ENCODE data around the gene UBR7.

UBR7 gene

DNA sequence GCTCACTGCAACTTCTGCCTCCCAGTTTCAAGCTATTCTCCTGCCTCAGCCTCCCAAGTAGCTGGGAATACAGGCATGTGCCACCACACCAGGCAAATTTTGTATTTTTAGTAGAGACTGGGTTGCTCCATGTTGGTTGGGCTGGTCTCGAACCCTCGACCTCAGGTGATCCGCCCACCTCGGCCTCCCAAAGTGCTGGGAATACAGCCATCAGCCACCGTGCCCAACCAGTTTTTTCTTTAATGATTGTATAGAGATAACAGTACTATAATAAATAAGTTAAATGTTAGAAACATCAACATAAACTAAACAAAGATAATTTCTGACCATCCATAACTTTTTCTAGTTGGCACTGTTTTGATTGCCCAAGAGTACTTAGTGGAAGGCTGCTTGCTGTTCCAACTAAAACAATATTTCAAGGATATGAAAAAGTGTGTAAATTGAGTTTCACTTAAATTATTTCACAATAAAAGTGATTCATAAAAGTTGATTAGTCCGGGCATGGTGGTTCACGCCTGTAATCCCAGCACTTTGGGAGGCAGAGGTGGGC lies 5.8 kb upstream of the UBR7 start:
- Histone ChIP-seq H3K79me2 (ENCODE audit: insufficient read depth, low read length) (peaks cover 40% of the 10 kb centered on the region), H3K9me3 (ENCODE audit: insufficient read depth, low read depth, low read length) (no peaks in the 10 kb centered on the region), H3K36me3 (ENCODE audit: insufficient read depth, low read length) (0 out of 2 replicates have a peak, but pooled peaks cover 3% of the 10 kb centered on the region), H3K4me3 (ENCODE audit: low read length, poor library complexity, severe bottlenecking) (no peak overlapping the region), H3K4me1 (ENCODE audit: insufficient read depth, low read length, poor library complexity, severe bottlenecking) (peaks cover 10% of the 10 kb centered on the region), H3K4me2 (ENCODE audit: low read depth, low read length, poor library complexity, severe bottlenecking) (no peak overlapping the region), H2AFZ (ENCODE audit: low read length) (no peak overlapping the region), H3F3A (ENCODE audit: low read depth) (no peaks in the 10 kb centered on the region), H3K9me2 (replicated peaks; ENCODE audit: low read depth, low read length) (no peaks in the 10 kb centered on the region), H3K9ac (ENCODE audit: low read depth, low read length, poor library complexity, severe bottlenecking) (no peak overlapping the region), H4K20me1 (ENCODE audit: insufficient read depth, low read length, poor library complexity, severe bottlenecking) (peaks cover 21% of the 10 kb centered on the region), H3K27me3 (ENCODE audit: insufficient read depth, low read length, poor library complexity, severe bottlenecking) (no peaks in the 10 kb centered on the region)
- TF ChIP-seq EZH2phosphoT487 (IDR thresholded peaks at IDR 0.05; ENCODE audit: borderline replicate concordance), result no peak
- TF ChIP-seq, protein P1, sequence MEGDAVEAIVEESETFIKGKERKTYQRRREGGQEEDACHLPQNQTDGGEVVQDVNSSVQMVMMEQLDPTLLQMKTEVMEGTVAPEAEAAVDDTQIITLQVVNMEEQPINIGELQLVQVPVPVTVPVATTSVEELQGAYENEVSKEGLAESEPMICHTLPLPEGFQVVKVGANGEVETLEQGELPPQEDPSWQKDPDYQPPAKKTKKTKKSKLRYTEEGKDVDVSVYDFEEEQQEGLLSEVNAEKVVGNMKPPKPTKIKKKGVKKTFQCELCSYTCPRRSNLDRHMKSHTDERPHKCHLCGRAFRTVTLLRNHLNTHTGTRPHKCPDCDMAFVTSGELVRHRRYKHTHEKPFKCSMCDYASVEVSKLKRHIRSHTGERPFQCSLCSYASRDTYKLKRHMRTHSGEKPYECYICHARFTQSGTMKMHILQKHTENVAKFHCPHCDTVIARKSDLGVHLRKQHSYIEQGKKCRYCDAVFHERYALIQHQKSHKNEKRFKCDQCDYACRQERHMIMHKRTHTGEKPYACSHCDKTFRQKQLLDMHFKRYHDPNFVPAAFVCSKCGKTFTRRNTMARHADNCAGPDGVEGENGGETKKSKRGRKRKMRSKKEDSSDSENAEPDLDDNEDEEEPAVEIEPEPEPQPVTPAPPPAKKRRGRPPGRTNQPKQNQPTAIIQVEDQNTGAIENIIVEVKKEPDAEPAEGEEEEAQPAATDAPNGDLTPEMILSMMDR (conservative IDR thresholded peaks at IDR 0.05; ENCODE audit: low read length), result no peak

DNA sequence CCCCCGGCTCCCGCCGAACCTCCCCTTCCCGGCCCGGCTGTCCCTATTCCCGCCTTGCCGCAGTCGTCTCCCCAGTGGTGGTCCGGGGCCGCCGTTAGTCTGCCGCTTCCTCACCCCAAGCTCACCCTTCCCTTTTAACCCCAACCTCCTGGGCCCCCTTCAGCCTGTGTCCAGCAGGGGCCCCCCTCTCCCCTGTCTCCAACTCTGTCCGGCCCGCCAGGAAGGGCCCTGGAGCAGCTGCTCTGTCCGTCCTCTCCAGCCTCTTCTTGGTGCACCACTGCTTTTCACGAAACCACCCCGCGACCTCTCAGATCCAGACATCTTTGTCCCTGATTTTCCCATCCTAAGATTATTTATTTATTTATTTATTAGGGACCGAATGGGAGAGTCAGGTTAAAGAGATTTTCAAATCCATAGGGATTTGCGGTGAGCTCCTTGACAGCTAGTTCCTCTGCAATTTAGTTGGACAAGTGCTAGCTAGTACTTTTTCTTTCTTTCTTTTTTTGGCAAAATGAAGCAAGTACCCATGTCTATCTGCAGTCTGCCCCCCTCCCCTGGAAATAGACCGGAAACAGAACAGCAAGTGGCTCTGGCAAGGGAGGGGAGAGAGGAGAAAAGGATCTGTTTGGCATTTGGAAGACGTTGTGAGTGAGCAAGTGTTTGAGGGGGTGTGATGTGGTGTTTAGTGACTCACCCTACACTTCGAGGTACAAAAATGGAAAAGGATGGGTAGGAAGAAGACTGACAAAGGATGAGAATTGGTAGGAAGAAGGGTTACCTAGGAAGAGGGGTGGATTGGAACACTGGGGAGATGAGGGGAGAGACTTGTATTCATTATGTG lies 632 bp downstream of the UBR7 start:
- Histone ChIP-seq H3K36me3 (ENCODE audit: insufficient read depth, low read length) (peaks cover 13% of the 10 kb centered on the region), H3K9me3 (ENCODE audit: insufficient read depth, low read depth, low read length) (no peaks in the 10 kb centered on the region), H3K4me1 (ENCODE audit: insufficient read depth, low read length, poor library complexity, severe bottlenecking) (peaks cover 33% of the 10 kb centered on the region), H3K4me3 (ENCODE audit: low read length, poor library complexity, severe bottlenecking) (peak overlapping the region; percentile 92), H3F3A (ENCODE audit: low read depth) (no peaks in the 10 kb centered on the region), H4K20me1 (ENCODE audit: insufficient read depth, low read length, poor library complexity, severe bottlenecking) (peaks cover 56% of the 10 kb centered on the region), H3K27me3 (ENCODE audit: insufficient read depth, low read length, poor library complexity, severe bottlenecking) (no peaks in the 10 kb centered on the region), H3K9ac (ENCODE audit: low read depth, low read length, poor library complexity, severe bottlenecking) (peak overlapping the region; percentile 82), H3K9me2 (replicated peaks; ENCODE audit: low read depth, low read length) (no peaks in the 10 kb centered on the region), H3K4me2 (ENCODE audit: low read depth, low read length, poor library complexity, severe bottlenecking) (peak overlapping the region; percentile 80), H2AFZ (ENCODE audit: low read length) (peak overlapping the region; percentile 78), H3K79me2 (ENCODE audit: insufficient read depth, low read length) (peaks cover 92% of the 10 kb centered on the region)
- no peak for TF ChIP-seq EZH2phosphoT487 (IDR thresholded peaks at IDR 0.05; ENCODE audit: borderline replicate concordance)
- TF ChIP-seq, protein P1 (conservative IDR thresholded peaks at IDR 0.05; ENCODE audit: low read length), result peak; percentile 60

DNA sequence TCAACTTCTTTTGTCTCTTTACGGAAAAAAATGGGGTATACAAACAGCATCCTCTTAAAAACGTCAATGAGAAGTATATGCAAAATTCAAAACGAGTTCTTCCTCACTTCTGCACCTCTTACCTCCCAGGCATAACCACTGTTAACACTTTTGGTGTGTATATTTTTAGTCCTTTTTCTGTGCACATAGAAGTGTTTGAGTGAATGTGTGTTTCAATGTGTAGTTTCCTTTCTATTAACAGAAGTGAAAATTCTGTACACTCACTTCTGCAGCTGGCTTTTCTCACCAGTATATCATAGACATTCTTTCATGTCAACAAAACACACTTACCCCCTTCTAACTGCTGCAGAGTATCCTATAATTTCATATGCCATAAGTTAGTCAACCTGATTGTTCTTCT lies 5.4 kb downstream of the UBR7 start:
- H4K20me1 ChIP-seq (ENCODE audit: insufficient read depth, low read length, poor library complexity, severe bottlenecking), result peaks cover 35% of the 10 kb centered on the region
- no peak for TF ChIP-seq EZH2phosphoT487 (IDR thresholded peaks at IDR 0.05; ENCODE audit: borderline replicate concordance)
- TF ChIP-seq, protein P1 (conservative IDR thresholded peaks at IDR 0.05; ENCODE audit: low read length), result no peak
- H3K9me3 ChIP-seq (ENCODE audit: insufficient read depth, low read depth, low read length), result no peaks in the 10 kb centered on the region
- H3K36me3 ChIP-seq (ENCODE audit: insufficient read depth, low read length), result peaks cover 46% of the 10 kb centered on the region
- peaks cover 23% of the 10 kb centered on the region for H3K4me1 ChIP-seq (ENCODE audit: insufficient read depth, low read length, poor library complexity, severe bottlenecking)
- no peak overlapping the region for H3K9ac ChIP-seq (ENCODE audit: low read depth, low read length, poor library complexity, severe bottlenecking)
- H3K4me3 ChIP-seq (ENCODE audit: low read length, poor library complexity, severe bottlenecking), result no peak overlapping the region
- no peaks in the 10 kb centered on the region for H3K9me2 ChIP-seq (replicated peaks; ENCODE audit: low read depth, low read length)
- H3K27me3 ChIP-seq (ENCODE audit: insufficient read depth, low read length, poor library complexity, severe bottlenecking), result no peaks in the 10 kb centered on the region
- peaks cover 48% of the 10 kb centered on the region for H3K79me2 ChIP-seq (ENCODE audit: insufficient read depth, low read length)
- no peak overlapping the region for H2AFZ ChIP-seq (ENCODE audit: low read length)
- no peak overlapping the region for H3K4me2 ChIP-seq (ENCODE audit: low read depth, low read length, poor library complexity, severe bottlenecking)
- no peaks in the 10 kb centered on the region for H3F3A ChIP-seq (ENCODE audit: low read depth)
